C4-2B (cell line): Measurements from ENCODE around the gene GPR27.

Source experiments
- H3K27ac ChIP-seq: fragments of 450-650 bp; 2 replicates; pipeline ENCODE4 v1.5.1; 2017
- CTCF ChIP-seq: fragments of 450-650 bp; conservative IDR thresholded peaks from 2 replicates; pipeline ENCODE4 v1.5.1; 2017; ENCODE audit warnings: mild to moderate bottlenecking
- ZFX ChIP-seq: fragments of 450-650 bp; IDR thresholded peaks from 2 replicates; pipeline ENCODE4 v1.6.1; 2017

GPR27 gene

GRCh38 chr3:71778353-71778752 lies 24.7 kb downstream of the GPR27 start:
- H3K27ac ChIP-seq = no peak overlapping the region
- TF ChIP-seq ZFX = no peak
- no peak for TF ChIP-seq CTCF

- no peak for TF ChIP-seq CTCF
- no peak for TF ChIP-seq ZFX
- H3K27ac ChIP-seq = no peak overlapping the region
Measured at GRCh38 chr3:71779674-71780377, 26.2 kb downstream of the GPR27 start.

- no peak for TF ChIP-seq CTCF
- TF ChIP-seq ZFX = no peak
- no peak overlapping the region for H3K27ac ChIP-seq
Measured at GRCh38 chr3:71780430-71780829, 26.8 kb downstream of the GPR27 start.

GRCh38 chr3:71783152-71783551 lies 29.5 kb downstream of the GPR27 start:
- TF ChIP-seq CTCF (no peak), ZFX (no peak)
- no peak overlapping the region for H3K27ac ChIP-seq

- no peak overlapping the region for H3K27ac ChIP-seq
- no peak for TF ChIP-seq ZFX
- no peak for TF ChIP-seq CTCF
Measured at GRCh38 chr3:71784201-71784913, 30.7 kb downstream of the GPR27 start.

- H3K27ac ChIP-seq = no peak within 1 kb of the TSS
- no peak for TF ChIP-seq CTCF
- TF ChIP-seq ZFX = no peak
Measured at GRCh38 chr3:71784914-71785531, 31.4 kb downstream of the GPR27 start, which contains the start of gene PROK2. Gene PROK2, minus strand, starts transcription at chr3:71785148. Its CDS starts 96 bp downstream, at chr3:71785052.
